ENCODE measurements around the gene FUT3.
"Not testable (repeated sequence)": the region's sequence is repeated elsewhere in the genome, so short reads cannot be mapped to it uniquely, and the experiment has no call there.

The FUT3 gene

DNA sequence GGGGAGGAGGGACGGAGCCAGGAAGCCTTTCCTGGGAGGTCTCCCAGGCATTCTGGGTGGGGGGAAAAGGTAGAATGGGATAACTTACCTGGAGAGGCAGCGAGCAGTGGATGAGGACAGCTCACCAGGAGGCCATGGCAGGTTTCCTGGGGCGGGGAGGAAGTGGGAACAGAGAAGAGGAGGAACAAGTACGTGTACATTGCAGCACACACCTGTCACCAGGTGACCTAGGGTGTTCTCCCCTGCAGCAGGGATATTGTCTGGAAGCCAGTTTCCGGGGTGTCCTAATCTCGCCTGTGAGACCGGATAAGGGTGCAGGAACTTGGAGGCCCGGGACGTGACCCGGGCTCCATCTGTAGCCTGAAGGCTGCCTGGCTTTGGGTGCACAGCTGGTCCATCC, at the start of gene FUT3:
Gene FUT3, minus strand, starts transcription at position 148 of the 400 bp plus-strand sequence.
- peak; percentile 49 for DNase-seq

DNA sequence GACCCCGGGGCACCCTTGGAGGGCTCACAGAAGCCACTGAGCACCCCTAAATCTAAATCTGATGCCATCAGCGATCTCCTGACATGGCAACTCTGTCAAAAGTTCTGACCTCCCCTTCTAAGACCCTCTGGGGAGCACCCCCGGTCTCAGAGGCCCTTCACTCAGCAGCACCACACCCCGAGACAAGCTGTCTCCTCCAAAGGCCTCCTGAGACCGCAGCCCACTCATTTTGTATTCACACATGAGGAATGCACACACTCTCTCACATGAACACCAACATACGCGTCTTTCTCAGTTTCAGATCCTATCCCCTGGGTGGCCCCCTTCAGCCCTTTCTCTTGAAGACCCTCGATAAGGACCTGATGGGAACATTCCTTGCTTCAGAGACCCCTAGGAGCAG, 49.7 kb upstream of the FUT3 start:
- no peak for DNase-seq

DNA sequence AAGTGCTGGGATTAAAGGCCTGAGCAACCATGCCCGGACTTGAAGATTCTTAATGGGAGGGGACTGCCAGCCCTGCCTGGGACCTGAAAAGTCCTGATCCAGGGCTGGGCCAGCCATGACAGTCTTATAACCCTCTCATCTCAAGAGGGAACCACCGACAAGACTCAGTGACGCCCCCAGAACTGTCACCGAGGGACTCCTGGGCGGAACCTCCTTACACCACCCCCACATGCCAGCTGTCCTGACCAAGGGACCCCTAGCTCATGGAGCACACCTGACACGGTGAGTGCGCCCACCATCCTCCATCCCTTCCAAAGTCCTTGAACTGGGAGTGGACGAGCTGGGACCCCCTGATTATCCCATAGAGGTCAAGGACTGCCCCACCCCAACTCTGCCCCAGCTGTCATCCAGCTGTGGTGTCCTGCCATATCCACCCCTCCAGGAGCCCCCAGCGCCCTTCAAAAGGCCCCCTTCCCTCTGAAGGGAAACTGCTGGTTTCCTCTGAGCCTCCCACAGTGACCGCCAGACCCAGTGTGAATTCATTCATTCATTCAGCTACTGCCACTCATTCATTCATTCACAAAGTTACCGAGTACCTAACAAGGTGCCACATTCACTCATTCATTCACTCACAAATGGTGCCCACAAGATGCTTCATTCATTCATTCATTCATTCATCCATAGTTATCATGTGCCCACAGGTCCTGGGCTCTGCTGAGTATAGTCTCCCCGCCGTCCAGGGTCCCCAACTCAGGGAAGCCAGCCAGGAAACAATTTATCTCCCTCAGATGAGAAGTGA, 48.7 kb upstream of the FUT3 start:
- DNase-seq: no peak

DNA sequence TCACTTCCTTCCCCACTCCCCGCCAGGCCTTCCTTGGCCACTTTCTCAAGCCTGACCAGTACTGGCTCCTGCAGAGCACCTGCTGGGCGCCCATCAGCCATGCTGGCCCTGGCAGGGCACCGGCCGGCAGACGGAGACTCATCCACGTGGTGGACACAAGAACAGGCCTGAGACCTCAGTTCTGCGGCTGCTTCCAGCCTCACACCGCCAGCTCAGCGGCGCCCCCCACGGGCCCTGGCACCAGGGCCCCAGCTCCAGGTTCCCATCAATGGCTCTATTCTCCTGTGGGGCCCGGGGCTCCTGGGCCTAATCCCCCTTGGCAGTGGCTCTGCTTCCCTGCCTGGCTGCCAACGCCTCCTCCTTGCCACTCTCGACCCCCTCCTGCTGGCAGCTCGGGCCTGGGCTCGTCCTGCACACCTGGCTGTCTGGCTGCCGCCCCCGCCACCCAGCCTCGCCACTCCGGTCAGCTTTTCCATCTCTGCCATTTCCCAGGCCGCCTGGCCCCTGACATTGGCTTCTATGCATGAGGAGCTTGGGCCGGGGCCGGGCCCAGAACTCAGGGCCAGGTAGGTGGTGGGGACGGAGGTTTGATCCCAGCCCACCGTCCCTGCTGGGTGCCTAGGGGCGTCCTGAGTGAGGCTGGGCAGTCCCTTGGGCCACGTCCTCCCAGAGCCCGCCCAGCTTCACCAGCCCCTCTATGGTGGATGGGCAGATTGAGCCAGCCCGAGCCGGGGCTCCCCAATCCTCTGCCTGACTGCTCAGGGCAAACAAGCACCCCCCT, 46.1 kb upstream of the FUT3 start:
- DNase-seq: no peak

DNA sequence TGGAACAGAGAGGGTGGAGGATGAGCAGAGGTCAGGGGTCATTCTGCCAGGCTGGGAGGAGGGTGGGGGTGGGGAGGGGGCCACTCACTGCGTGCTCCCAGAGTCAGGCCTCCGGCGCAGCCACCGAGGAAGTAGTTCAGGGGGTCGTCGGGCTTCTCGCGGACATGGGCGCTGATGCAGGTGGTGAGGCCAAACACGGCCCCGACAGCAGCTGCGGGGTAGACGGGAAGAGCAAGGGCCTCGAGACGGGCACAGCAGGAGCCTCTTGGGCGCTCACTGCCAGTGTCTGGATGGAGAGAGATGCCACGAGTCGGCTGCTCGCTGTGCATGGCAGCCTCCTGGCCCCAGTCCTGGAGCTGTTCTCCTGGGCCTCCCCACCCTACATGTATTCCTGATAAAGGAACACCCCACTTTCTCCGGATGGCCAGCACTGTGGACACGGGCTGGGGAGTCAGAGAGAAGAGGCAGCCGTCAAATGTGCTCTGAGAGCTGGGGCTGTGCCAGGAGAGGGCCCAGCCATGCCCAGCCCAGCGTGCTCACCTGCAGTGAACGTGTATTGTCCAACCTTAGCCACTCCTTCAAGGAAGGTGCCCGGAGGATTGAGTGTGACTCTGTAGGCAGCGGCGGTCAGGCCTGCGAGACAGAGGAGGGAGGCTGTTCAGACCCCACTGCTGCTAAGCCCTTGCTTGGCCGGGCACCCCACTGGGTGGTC, 45.3 kb upstream of the FUT3 start:
- no peak for DNase-seq

DNA sequence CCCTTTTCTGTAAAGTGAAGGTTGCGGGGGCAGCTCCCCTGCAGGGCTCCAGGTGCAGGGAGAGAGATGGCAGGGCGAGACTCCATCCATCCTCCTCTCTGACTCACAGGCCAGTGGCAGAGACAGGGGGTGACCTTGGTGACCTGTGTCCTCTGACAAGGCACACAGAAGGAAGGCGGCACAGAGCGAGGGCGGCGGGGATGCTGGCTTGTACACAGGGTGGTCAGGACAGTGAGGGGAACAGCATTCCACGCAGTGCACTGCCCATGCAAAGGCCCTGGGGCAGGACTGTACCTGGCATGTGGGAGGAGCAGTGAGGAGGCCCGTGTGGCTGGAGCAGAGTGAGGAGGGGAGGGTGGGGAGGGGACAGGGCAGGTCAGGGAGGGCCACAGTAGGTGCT, 44.6 kb upstream of the FUT3 start:
- DNase-seq: no peak

DNA sequence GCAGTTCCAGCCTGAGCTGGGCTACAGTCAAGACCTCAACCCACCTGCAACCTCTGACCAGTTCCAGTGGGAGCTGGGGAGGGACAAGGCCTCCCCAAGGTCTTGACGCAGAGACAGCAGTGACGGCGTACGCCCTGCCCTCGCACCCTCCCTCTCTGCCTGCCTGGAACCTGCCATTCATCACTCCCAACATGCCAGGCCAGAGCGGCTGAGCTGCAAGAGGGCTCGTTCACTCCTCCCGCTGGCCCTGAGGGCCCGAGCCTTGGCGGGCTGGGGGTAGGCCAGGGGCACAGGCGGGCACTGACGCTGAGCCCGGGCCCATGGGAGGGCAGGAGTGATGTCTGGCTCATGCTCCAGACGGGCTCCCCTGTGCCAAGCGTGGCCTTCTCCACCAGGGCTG, 44.2 kb upstream of the FUT3 start:
- DNase-seq: no peak

DNA sequence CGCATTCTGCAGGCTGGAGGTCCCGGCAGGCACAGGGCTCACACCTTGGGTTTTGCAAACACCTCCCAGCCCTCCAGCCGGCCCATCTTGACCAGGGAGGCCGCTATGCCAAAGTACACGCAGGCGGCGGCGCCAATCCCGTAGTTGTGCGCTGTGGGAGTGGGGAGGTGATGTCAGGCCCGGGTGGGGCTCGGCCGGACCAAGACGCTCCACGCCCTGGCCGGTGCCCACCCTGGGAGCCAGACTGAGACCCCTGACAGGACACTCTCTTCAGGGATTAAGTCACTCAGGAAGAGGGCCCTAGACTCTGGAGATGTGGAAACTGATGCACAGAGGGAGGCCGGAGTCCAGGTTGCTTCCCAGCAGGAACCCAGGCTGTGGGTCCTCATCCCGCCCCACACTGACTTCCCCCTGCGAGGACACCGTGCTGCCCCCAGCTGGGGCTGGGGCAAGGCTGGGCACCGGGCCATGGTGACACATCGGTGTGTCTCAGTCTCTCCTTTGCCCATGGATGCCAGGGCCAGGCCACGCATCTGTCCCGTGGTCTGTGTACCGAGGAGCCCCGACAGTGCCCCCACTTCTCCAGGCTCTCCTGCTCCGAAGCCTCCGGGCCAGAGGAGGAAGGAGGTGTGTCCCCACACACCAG, 43.6 kb upstream of the FUT3 start:
- no peak for DNase-seq

DNA sequence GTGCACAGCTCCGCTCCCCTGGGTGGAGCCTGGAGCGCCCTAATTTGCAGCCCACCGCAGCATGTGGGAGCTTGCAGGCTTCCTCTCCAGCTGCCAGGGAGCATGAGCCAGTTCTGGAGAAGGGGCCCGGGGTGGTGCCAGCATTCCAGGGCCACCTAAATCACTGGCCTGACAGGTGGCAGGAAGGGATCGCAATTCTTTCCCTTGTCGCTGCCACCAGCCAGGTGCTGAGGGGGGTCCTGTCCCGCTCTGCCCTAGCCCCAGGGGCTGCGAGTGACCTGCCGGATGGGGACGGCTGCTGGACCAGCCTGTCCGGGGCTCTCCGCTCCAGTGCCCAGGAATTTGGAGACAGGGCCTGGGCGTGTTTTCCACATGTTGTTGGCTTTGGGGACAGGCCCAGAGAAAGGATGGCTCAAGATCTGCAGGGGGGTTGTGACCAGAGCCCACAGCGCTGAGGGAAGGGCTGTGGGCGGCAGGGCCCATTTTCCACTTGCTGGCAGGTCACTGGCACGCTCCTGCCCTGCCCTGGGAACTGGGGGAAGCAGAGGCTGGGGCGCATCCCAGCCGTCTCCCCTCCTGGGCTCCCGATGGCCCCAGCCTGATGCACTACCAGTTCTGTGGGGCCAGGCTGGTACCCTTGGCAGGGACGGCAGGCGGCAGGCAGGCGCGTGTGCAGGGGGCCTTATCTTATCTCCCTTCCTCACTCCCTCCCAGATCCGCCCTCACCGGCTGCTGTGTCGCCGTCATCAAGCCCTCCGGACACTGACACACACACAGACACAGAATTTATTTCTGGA, 42.9 kb upstream of the FUT3 start:
- no peak for DNase-seq

DNA sequence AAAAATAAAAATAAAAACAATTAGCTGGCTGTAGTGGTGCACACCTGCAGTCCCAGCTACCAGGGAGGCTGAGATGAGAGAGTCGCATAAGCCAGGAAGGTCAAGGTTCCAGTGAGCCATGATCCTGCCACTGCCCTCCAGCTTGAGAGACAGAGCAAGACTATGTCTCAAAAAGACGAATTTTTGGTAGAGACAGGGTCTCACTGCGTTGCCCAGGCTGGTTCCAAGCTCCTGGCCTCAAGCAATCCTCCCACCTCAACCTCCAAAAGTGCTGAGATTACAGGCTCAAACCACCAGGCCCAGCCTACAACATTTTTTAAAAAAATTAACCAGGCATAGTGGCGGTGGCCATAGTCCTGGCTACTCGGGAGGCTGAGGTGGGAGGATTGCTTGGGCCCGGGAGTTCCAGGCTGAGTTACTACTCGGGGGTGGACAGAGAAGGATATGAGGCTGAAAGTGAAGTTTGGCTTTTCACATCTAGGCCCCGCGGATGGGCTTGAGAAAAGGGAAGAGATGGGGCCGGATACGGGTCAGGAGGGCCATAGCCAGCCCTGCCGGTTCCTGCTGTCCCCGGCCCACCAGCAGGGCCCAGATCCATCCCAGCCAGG, 42.2 kb upstream of the FUT3 start:
- DNase-seq: no peak

DNA sequence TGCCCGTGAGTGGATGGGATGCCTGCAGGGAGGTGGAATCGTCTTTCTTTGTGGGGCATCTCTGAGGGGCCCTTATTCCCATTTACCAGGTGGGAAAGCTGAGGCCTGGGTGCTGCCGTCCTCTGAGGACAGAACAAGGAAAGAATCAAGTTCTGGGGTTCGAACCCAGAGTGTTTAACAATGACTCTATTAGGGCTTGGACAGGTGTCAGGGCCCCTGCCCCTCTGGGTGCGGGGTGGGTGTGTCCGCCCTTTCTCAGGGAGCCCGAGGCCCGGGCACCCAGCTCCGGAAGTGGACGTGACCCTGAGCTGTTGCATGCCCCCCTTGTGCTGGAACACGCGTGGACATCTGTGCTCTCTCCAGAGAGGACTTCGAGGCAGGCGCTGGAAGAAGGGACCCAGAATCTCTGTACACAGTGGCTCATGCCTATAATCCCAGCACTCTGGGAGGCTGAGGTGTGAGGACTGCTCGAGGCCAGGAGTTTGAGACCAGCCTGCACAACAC, 41.6 kb upstream of the FUT3 start:
- no peak for DNase-seq

DNA sequence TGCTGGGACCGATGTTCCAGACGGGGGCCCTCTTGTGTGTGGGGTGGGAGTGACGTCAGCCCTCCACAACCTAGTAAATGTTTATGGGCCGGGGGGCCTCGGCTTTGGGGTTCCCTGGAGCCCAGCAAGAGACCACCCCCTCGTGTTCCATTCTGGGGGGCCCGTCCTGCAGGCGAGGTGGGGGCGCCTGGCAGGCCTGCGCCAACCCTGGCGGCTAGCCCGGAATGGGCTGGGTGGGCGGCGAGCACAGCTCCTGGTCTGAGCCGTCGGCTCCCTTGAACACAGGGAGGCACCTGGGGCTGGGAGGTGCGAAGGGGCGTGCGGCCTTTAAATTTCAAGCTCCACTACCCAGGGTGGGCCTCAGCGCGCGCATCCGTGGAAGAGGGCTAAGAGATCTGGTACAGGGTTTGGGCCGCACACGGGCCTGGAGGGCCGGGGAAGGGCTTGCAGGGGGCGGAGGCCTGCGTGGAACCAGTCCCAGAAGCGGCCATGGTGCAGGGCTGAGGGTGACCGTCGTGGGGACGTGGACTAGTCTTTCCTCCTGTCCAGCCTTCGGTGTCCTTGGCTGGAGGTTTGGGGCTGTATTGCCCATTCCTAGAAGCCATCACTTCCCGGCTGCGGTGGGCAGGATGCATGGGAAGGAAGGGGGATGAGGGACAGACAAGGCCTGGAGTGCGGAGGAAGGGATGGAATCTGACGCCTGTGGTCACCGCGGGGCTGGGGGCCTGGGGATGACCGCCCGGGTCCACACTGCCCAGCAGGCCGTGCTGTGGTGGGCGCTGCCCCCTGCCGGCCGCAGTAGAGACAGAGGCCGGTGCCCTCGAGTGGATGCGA, 40.9 kb upstream of the FUT3 start:
- DNase-seq: peak; percentile 20

DNA sequence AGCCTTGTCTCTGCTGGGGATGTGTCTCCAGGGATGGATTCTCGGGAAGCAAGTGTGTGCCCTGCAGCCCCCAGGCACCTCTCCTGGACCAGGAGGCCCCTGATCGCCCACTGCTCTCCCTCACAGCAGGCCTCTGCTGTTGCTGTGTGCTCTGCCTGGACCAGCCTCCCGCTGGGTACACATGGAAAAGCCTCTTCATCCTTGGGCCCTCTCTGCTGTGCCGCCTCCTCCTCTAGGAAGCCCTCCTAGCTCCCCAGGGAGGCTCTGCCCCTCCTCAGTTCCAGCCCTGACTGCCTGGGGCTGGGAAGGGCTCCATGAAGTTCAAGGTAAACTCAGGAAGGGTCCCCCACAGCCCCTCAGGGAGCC, 40.3 kb upstream of the FUT3 start:
- no peak for DNase-seq

DNA sequence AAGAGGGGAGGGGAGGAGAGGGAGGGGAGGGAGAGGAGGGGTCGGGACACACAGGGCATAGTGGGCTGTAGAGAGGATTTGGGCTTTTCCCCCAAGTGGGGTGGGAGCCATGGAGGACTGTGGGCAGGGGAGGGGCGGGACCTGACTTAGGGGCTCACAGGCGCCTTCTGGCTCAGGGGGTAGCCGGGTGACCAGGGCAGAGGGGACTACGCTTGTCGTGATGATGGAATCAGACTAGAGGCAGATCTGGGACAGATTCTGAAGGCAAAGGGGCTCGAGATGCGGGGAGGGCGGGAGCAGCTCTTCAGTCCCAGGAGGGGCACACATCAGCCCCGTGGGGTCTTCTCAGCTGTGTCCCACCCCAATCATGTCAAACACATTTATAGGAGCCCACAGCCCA, 38.9 kb upstream of the FUT3 start:
- DNase-seq: no peak

DNA sequence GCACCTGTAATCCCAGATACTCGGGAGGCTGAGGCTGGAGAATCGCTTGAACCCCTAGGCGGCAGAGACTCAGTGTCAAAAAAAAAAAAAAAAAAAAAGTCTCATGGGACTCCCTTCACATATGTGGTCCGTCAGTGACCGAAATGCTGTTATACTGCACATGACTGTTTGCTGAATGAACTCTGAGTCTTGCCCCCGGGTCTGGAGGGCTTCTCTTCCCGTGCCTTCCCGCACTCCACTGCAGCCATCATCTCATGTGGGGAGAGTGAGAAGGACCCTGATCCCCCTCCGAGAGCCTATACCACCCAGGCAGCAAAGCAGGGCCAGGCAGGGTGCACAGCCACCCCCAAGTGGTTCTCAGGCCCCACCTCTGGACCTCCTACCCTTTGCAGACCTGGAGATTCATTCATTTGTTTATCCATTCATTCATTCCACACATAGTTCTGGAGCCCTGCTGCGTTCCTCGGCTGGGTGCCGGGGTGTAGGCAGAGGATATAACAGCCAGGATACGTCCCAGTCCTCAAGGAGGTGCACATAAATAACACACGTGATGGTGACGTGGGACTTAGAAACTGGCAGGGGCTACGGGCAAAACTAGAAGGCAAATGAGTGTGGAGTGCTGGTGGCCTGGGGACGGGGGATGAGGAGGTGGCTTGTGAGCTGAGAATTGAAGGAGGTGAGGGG, 38.2 kb upstream of the FUT3 start:
- no peak for DNase-seq

DNA sequence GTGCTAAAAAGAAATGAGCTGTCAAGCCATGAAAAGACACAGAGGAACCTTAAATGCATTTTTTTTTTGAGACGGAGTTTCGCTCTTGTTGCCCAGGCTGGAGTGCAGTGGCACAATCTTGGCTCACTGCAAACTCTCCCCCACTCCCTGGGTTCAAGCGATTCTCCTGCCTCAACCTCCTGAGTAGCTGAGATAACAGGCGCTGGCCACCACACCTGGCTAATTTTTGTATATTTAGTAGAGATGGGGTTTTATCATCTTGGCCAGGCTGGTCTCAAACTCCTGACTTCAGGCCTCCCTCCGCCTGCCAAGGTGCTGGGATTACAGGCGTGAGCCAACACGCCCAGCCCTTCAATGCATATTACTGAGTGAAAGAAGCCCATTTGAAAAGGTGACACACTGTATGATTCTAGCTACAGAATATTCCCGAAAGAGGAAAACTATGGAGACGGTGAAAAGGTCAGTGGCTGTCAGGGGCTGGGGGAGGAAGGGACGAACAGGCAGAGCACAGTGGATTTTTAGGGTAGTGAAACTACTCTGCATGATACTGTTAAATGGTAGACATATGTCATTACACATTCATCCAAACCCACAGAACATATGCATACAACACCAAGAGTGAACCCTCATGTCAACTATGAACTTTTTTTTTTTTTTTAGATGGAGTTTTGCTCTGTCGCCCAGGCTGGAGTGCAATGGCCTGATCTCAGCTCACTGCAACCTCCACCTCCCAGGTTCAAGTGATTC, 33.0 kb upstream of the FUT3 start:
- not testable (repeated sequence) for DNase-seq

DNA sequence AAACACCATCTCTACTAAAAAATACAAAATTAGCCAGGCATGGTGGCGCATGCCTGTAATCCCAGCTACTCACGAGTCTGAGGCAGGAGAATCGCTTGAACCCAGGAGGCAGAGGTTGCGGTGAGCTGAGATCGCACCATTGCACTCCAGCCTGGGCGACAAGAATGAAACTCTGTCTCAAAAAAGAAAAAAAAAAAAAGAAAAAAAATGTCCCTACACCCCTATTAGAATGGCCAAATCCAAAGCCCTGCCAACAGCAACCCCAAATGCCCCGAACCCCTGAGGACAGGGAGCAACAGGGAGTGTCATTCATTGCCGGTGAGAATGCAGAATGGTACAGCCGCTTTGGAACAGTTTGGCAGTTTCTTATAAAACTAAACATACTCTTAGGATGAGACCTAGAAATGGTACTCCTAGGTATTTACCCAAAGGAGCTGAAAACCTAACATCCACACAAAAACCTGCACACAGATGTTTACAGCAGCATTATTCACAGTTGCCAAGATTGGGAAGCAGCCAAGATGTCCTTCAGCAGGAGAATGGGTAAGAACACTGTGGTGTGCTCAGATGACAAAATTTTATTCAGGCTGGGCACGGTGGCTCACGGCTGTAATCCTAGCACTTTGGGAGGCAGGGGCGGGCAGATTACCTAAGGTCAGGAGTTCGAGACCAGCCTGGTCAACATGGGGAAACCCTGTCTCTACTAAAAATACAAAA, 32.1 kb upstream of the FUT3 start:
- not testable (repeated sequence) for DNase-seq

DNA sequence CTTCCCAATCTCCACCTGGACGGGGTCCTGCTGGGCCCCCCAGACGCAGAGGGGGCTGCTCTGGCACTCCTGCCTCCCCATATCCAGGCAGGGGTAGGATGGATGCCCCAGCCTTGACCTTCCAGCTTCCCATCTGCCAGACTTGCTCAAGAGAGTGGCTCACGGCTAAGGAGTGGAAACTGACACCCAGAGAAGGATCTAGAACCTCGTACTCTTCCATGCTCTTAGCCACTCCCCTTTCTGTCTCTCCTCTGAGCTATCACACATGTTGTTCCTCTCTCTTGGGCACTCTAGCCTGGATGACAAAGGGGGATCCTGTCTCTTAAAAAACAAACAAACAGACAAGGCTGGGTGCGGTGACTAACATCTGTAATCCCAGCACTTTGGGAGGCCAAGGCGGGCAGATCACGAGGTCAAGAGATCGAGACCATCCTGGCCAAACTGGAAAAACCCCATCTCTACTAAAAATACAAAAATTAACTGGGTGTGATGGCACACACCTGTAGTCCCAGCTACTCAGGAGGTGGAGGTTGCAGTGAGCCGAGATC, 31.2 kb upstream of the FUT3 start:
- DNase-seq: peak; percentile 31
